Transverse colon (tissue), 4 donors: Measurements from ENCODE around the gene ACTA1.

ENCODE experiments used
- CTCF ChIP-seq, 5 experiments: fragments of 200-600 bp in 3 of 5; fragments of 450-650 bp in 2 of 5; sonication (generic) in 3 of 5; IDR thresholded peaks; 1 replicate in 2 of 5; 2 replicates in 3 of 5; pipeline ENCODE4 v1.5.1; 2016 to 2017; ENCODE audit warnings: antibody characterized with exemption in 5 of 5, inconsistent platforms in 3 of 5, mild to moderate bottlenecking in 2 of 5, moderate library complexity in 1 of 5
- EP300 ChIP-seq: sonication (generic); formaldehyde crosslinking; IDR thresholded peaks from one replicate; pipeline ENCODE4 v1.6.1; 2017; ENCODE audit warnings: antibody characterized with exemption, low read depth
- POLR2A ChIP-seq: fragments of 450-650 bp; IDR thresholded peaks from one replicate; pipeline ENCODE4 v1.6.1; 2016; ENCODE audit warnings: antibody characterized with exemption, mild to moderate bottlenecking, moderate library complexity
- POLR2AphosphoS5 ChIP-seq, 3 donors: sonication (generic); formaldehyde crosslinking; IDR thresholded peaks; one replicate each; pipeline ENCODE4 v1.6.1; 2016; ENCODE audit warnings: antibody characterized with exemption in 3 of 3

- no peak for TF ChIP-seq CTCF (IDR thresholded peaks at IDR 0.05)
- no peak for TF ChIP-seq POLR2A
- no peak for TF ChIP-seq POLR2AphosphoS5 (IDR thresholded peaks at IDR 0.05)
- TF ChIP-seq EP300, result no peak
Measured at GRCh38 chr1:229408458-229409037, 25.3 kb downstream of the ACTA1 start.
